ENCODE data around the gene GPS1.

GPS1 gene

GRCh38 chr17:82029990-82030469, 21.7 kb upstream of the GPS1 start:
- Histone ChIP-seq H3K4me1 (ENCODE audit: insufficient read depth, low read length, poor library complexity, severe bottlenecking) (peaks cover 15% of the 10 kb centered on the region), H3K4me3 (ENCODE audit: low read length, poor library complexity, severe bottlenecking) (peak overlapping the region; percentile 76), H2AFZ (ENCODE audit: low read length) (no peak overlapping the region)

GRCh38 chr17:82030470-82031302, 21.0 kb upstream of the GPS1 start:
- H3K27me3 ChIP-seq (ENCODE audit: insufficient read depth, low read length, poor library complexity, severe bottlenecking) = no peaks in the 10 kb centered on the region
- H3K79me2 ChIP-seq (ENCODE audit: insufficient read depth, low read length) = no peaks in the 10 kb centered on the region
- H3K4me2 ChIP-seq (ENCODE audit: low read depth, low read length, poor library complexity, severe bottlenecking) = peak overlapping the region; percentile 65
- peaks cover 15% of the 10 kb centered on the region for H3K4me1 ChIP-seq (ENCODE audit: insufficient read depth, low read length, poor library complexity, severe bottlenecking)
- peak overlapping the region; percentile 76 for H3K4me3 ChIP-seq (ENCODE audit: low read length, poor library complexity, severe bottlenecking)
- H3F3A ChIP-seq (ENCODE audit: low read depth) = no peaks in the 10 kb centered on the region
- H4K20me1 ChIP-seq (ENCODE audit: insufficient read depth, low read length, poor library complexity, severe bottlenecking) = no peaks in the 10 kb centered on the region
- H3K9me3 ChIP-seq (ENCODE audit: insufficient read depth, low read depth, low read length) = no peaks in the 10 kb centered on the region
- H3K9me2 ChIP-seq (replicated peaks; ENCODE audit: low read depth, low read length) = no peaks in the 10 kb centered on the region
- no peaks in the 10 kb centered on the region for H3K36me3 ChIP-seq (ENCODE audit: insufficient read depth, low read length)
- H2AFZ ChIP-seq (ENCODE audit: low read length) = peak overlapping the region; percentile 85
- TF ChIP-seq EZH2phosphoT487 (IDR thresholded peaks at IDR 0.05; ENCODE audit: borderline replicate concordance) (no peak), CTCF (conservative IDR thresholded peaks at IDR 0.05; ENCODE audit: low read length) (peak; percentile 68)
- H3K9ac ChIP-seq (ENCODE audit: low read depth, low read length, poor library complexity, severe bottlenecking) = peak overlapping the region; percentile 72

More at GRCh38 chr17:82029990-82030469, 21.7 kb upstream of the GPS1 start:
- Histone ChIP-seq H3K79me2 (ENCODE audit: insufficient read depth, low read length) (no peaks in the 10 kb centered on the region), H3K27me3 (ENCODE audit: insufficient read depth, low read length, poor library complexity, severe bottlenecking) (no peaks in the 10 kb centered on the region), H4K20me1 (ENCODE audit: insufficient read depth, low read length, poor library complexity, severe bottlenecking) (no peaks in the 10 kb centered on the region), H3K9me2 (replicated peaks; ENCODE audit: low read depth, low read length) (no peaks in the 10 kb centered on the region), H3K9ac (ENCODE audit: low read depth, low read length, poor library complexity, severe bottlenecking) (no peak overlapping the region), H3K4me2 (ENCODE audit: low read depth, low read length, poor library complexity, severe bottlenecking) (peak overlapping the region; percentile 65), H3K9me3 (ENCODE audit: insufficient read depth, low read depth, low read length) (no peaks in the 10 kb centered on the region), H3F3A (ENCODE audit: low read depth) (no peaks in the 10 kb centered on the region), H3K36me3 (ENCODE audit: insufficient read depth, low read length) (no peaks in the 10 kb centered on the region)
- TF ChIP-seq CTCF (conservative IDR thresholded peaks at IDR 0.05; ENCODE audit: low read length) (no peak), EZH2phosphoT487 (IDR thresholded peaks at IDR 0.05; ENCODE audit: borderline replicate concordance) (no peak)

- Histone ChIP-seq H3K9ac (ENCODE audit: low read depth, low read length, poor library complexity, severe bottlenecking) (peak within 1 kb of the TSS; percentile 72), H3K79me2 (ENCODE audit: insufficient read depth, low read length) (peaks cover 2% of the 10 kb centered on the region; the same call in 1 of the 2 replicates), H3K4me2 (ENCODE audit: low read depth, low read length, poor library complexity, severe bottlenecking) (peak within 1 kb of the TSS; percentile 71), H3K4me3 (ENCODE audit: low read length, poor library complexity, severe bottlenecking) (peak within 1 kb of the TSS; percentile 76), H3K4me1 (ENCODE audit: insufficient read depth, low read length, poor library complexity, severe bottlenecking) (peaks cover 16% of the 10 kb centered on the region), H3K9me3 (ENCODE audit: insufficient read depth, low read depth, low read length) (no peaks in the 10 kb centered on the region), H2AFZ (ENCODE audit: low read length) (peak within 1 kb of the TSS; percentile 85), H3K9me2 (replicated peaks; ENCODE audit: low read depth, low read length) (no peaks in the 10 kb centered on the region), H3F3A (ENCODE audit: low read depth) (no peaks in the 10 kb centered on the region), H4K20me1 (ENCODE audit: insufficient read depth, low read length, poor library complexity, severe bottlenecking) (peaks cover under 1% of the 10 kb centered on the region), H3K27me3 (ENCODE audit: insufficient read depth, low read length, poor library complexity, severe bottlenecking) (no peaks in the 10 kb centered on the region), H3K36me3 (ENCODE audit: insufficient read depth, low read length) (no peaks in the 10 kb centered on the region)
- TF ChIP-seq CTCF (conservative IDR thresholded peaks at IDR 0.05; ENCODE audit: low read length) (no peak), EZH2phosphoT487 (IDR thresholded peaks at IDR 0.05; ENCODE audit: borderline replicate concordance) (no peak)
Measured at GRCh38 chr17:82031303-82031884, 20.3 kb upstream of the GPS1 start, which contains the start of gene RAC3. Gene RAC3 (plus strand): TSS chr17:82031678. CDS start chr17:82031762, 84 bp downstream.
